GM19193 (cell line): ENCODE results near the gene SMYD1.

Experiments used
- POLR2A ChIP-seq: IDR thresholded peaks from 4 replicates; pipeline ENCODE4 v1.6.1; 2011; ENCODE audit not compliant: insufficient read depth, insufficient read length; ENCODE audit errors: extremely low read depth

SMYD1 gene

GRCh38 chr2:88077080-88077479 is 9.5 kb downstream of the SMYD1 start:
- no peak for TF ChIP-seq POLR2A

GRCh38 chr2:88078643-88079172 is 11.1 kb downstream of the SMYD1 start:
- no peak for TF ChIP-seq POLR2A

- TF ChIP-seq POLR2A = no peak
These were observed 12.9 kb downstream of the SMYD1 start for GRCh38 chr2:88080545-88080944.

- TF ChIP-seq POLR2A = no peak
These were observed 14.4 kb downstream of the SMYD1 start for GRCh38 chr2:88081924-88082608.

GRCh38 chr2:88082781-88083180 is 15.2 kb downstream of the SMYD1 start:
- no peak for TF ChIP-seq POLR2A

- no peak for TF ChIP-seq POLR2A
These were observed 17.5 kb downstream of the SMYD1 start for GRCh38 chr2:88085099-88085498.

- no peak for TF ChIP-seq POLR2A
These were observed 18.0 kb downstream of the SMYD1 start for GRCh38 chr2:88085602-88086001.

GRCh38 chr2:88086401-88086800 is 18.8 kb downstream of the SMYD1 start:
- TF ChIP-seq POLR2A = no peak

- TF ChIP-seq POLR2A = no peak
These were observed 19.4 kb downstream of the SMYD1 start for GRCh38 chr2:88087073-88087472.

GRCh38 chr2:88087763-88088162 is 20.1 kb downstream of the SMYD1 start:
- no peak for TF ChIP-seq POLR2A

- TF ChIP-seq POLR2A = no peak
These were observed 21.4 kb downstream of the SMYD1 start for GRCh38 chr2:88088999-88089398.

- no peak for TF ChIP-seq POLR2A
These were observed 23.0 kb downstream of the SMYD1 start for GRCh38 chr2:88090446-88091283.

- TF ChIP-seq POLR2A = no peak
These were observed 24.3 kb downstream of the SMYD1 start for GRCh38 chr2:88091943-88092342.

- TF ChIP-seq POLR2A = no peak
These were observed 25.1 kb downstream of the SMYD1 start for GRCh38 chr2:88092773-88093172.

GRCh38 chr2:88095022-88095421 is 27.4 kb downstream of the SMYD1 start:
- no peak for TF ChIP-seq POLR2A

- no peak for TF ChIP-seq POLR2A
These were observed 29.1 kb downstream of the SMYD1 start for GRCh38 chr2:88096708-88097107.
